HepG2 (cell line): ENCODE data around the gene NFIC. TPM values are rescaled to one million over a fixed set of nuclear protein-coding genes. Genes with fewer than 3 reads are reported as not detected.
A peak's percentile ranks its signal among the peaks of the same experiment; 100 is the strongest.

ENCODE experiments used
- ATF2 ChIP-seq: sonication (generic); formaldehyde crosslinking; IDR thresholded peaks from 2 replicates; pipeline ENCODE4 v1.4.0; 2020; ENCODE audit warnings: missing genetic modification reagents
- EHMT2 ChIP-seq: fragments of 200-600 bp; sonication (generic); IDR thresholded peaks from 2 replicates; pipeline ENCODE4 v1.7.0; 2017; ENCODE audit warnings: antibody characterized with exemption, low read depth, low read length, borderline replicate concordance
- HNF1A ChIP-seq, 2 experiments: sonication (generic) in 1 of 2; formaldehyde crosslinking in 1 of 2; IDR thresholded peaks; 2 replicates each; pipeline versions ENCODE4 v1.4.0 to v1.6.1; 2016 to 2020; ENCODE audit warnings: borderline replicate concordance in 1 of 2, low read depth in 1 of 2, mild to moderate bottlenecking in 1 of 2, missing genetic modification reagents in 1 of 2
- LCORL ChIP-seq, 2 experiments: fragments of 450-650 bp in 1 of 2; sonication (generic) in 1 of 2; formaldehyde crosslinking in 1 of 2; IDR thresholded peaks; 2 replicates each; pipeline versions ENCODE4 v1.5.0 to v1.6.1; 2017 to 2020; ENCODE audit warnings: antibody characterized with exemption in 1 of 2, missing genetic modification reagents in 1 of 2
- MBD4 ChIP-seq: IDR thresholded peaks from 2 replicates; pipeline ENCODE4 v1.6.1; 2012; ENCODE audit warnings: low read length, inconsistent platforms, borderline replicate concordance
- PAX8 ChIP-seq: sonication (generic); formaldehyde crosslinking; IDR thresholded peaks from 2 replicates; pipeline ENCODE4 v1.8.0; 2022; ENCODE audit warnings: mild to moderate bottlenecking, missing genetic modification reagents, borderline replicate concordance
- TAF15 ChIP-seq: fragments of 200-400 bp; formaldehyde crosslinking; IDR thresholded peaks from one replicate; pipeline ENCODE4 v1.6.1; 2018; ENCODE audit warnings: mild to moderate bottlenecking, low read depth, low read length; ENCODE audit not compliant: poor library complexity, severe bottlenecking
- ZMAT5 ChIP-seq: sonication (generic); formaldehyde crosslinking; IDR thresholded peaks from 2 replicates; pipeline ENCODE4 v1.5.0; 2020; ENCODE audit warnings: mild to moderate bottlenecking, low read depth, missing genetic modification reagents, borderline replicate concordance
- ZNF484 ChIP-seq: sonication (generic); formaldehyde crosslinking; IDR thresholded peaks from 2 replicates; pipeline ENCODE4 v1.5.1; 2020; ENCODE audit warnings: mild to moderate bottlenecking, low read depth, missing genetic modification reagents, borderline replicate concordance
- polyA plus RNA-seq, 8 experiments: library from polyadenylated mRNA; depleted of rRNA in 3 of 8; stranded (reverse) in 7 of 8; unstranded in 1 of 8; fragments of >200 nt; fragmentation: Illumina TruSeq in 4 of 8; extraction: Trizol in 4 of 8; gene quantifications; 2 replicates each; pipeline versions ENCODE4 v1.2.1 to v1.2.3, GENCODE V29; 2011 to 2016; ENCODE audit warnings: low read depth in 4 of 8, missing spikeins in 1 of 8, mixed read lengths in 1 of 8; ENCODE audit not compliant: insufficient read depth in 1 of 8
- total RNA-seq, 5 experiments: library from RNA; depleted of rRNA; stranded (reverse); fragments of >200 nt; fragmentation: Illumina TruSeq; extraction: Trizol; gene quantifications; 2 replicates each; pipeline ENCODE4 v1.2.3, GENCODE V29; 2016; ENCODE audit warnings: low read depth in 1 of 5
- TF ChIP-seq, protein P1 (sequence below): sonication (generic); formaldehyde crosslinking; IDR thresholded peaks from 2 replicates; pipeline ENCODE4 v1.5.0; 2020; ENCODE audit warnings: mild to moderate bottlenecking, missing genetic modification reagents
- TF ChIP-seq, protein P2 (sequence below): sonication (generic); formaldehyde crosslinking; IDR thresholded peaks from 2 replicates; pipeline ENCODE4 v1.5.1; 2020; ENCODE audit warnings: mild to moderate bottlenecking, missing genetic modification reagents, moderate library complexity
- TF ChIP-seq, protein P3 (sequence below): sonication (generic); IDR thresholded peaks from 2 replicates; pipeline ENCODE4 v1.6.1; 2016; ENCODE audit warnings: low read depth, borderline replicate concordance

Gene NFIC
- total and polyA plus RNA-seq, 2 of the 13 experiments (the other 11 are each of a cell fraction or from before 2014, with no cell fraction given) = 1.3 to 2.5 TPM

- no peak for TF ChIP-seq HNF1A (IDR thresholded peaks at IDR 0.05; ENCODE audit: low read depth)
- 0 out of 2 replicates have a peak, but pooled peaks have one; percentile 12 for TF ChIP-seq HNF1A (CRISPR knock-in tag; IDR thresholded peaks at IDR 0.05; ENCODE audit: borderline replicate concordance)
- TF ChIP-seq PAX8 (CRISPR knock-in tag) = no peak
- TF ChIP-seq, protein P1, sequence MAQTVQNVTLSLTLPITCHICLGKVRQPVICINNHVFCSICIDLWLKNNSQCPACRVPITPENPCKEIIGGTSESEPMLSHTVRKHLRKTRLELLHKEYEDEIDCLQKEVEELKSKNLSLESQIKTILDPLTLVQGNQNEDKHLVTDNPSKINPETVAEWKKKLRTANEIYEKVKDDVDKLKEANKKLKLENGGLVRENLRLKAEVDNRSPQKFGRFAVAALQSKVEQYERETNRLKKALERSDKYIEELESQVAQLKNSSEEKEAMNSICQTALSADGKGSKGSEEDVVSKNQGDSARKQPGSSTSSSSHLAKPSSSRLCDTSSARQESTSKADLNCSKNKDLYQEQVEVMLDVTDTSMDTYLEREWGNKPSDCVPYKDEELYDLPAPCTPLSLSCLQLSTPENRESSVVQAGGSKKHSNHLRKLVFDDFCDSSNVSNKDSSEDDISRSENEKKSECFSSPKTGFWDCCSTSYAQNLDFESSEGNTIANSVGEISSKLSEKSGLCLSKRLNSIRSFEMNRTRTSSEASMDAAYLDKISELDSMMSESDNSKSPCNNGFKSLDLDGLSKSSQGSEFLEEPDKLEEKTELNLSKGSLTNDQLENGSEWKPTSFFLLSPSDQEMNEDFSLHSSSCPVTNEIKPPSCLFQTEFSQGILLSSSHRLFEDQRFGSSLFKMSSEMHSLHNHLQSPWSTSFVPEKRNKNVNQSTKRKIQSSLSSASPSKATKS (CRISPR knock-in tag) = no peak
- no peak for TF ChIP-seq ATF2 (CRISPR knock-in tag)
- no peak for TF ChIP-seq TAF15
- no peak for TF ChIP-seq ZMAT5 (CRISPR knock-in tag)
- TF ChIP-seq LCORL (IDR thresholded peaks at IDR 0.05) = no peak
- TF ChIP-seq LCORL (CRISPR knock-in tag; IDR thresholded peaks at IDR 0.05) = no peak
- no peak for TF ChIP-seq EHMT2
- TF ChIP-seq, protein P2, sequence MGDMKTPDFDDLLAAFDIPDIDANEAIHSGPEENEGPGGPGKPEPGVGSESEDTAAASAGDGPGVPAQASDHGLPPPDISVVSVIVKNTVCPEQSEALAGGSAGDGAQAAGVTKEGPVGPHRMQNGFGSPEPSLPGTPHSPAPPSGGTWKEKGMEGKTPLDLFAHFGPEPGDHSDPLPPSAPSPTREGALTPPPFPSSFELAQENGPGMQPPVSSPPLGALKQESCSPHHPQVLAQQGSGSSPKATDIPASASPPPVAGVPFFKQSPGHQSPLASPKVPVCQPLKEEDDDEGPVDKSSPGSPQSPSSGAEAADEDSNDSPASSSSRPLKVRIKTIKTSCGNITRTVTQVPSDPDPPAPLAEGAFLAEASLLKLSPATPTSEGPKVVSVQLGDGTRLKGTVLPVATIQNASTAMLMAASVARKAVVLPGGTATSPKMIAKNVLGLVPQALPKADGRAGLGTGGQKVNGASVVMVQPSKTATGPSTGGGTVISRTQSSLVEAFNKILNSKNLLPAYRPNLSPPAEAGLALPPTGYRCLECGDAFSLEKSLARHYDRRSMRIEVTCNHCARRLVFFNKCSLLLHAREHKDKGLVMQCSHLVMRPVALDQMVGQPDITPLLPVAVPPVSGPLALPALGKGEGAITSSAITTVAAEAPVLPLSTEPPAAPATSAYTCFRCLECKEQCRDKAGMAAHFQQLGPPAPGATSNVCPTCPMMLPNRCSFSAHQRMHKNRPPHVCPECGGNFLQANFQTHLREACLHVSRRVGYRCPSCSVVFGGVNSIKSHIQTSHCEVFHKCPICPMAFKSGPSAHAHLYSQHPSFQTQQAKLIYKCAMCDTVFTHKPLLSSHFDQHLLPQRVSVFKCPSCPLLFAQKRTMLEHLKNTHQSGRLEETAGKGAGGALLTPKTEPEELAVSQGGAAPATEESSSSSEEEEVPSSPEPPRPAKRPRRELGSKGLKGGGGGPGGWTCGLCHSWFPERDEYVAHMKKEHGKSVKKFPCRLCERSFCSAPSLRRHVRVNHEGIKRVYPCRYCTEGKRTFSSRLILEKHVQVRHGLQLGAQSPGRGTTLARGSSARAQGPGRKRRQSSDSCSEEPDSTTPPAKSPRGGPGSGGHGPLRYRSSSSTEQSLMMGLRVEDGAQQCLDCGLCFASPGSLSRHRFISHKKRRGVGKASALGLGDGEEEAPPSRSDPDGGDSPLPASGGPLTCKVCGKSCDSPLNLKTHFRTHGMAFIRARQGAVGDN (CRISPR knock-in tag) = peak; percentile 36
- TF ChIP-seq, protein P3, sequence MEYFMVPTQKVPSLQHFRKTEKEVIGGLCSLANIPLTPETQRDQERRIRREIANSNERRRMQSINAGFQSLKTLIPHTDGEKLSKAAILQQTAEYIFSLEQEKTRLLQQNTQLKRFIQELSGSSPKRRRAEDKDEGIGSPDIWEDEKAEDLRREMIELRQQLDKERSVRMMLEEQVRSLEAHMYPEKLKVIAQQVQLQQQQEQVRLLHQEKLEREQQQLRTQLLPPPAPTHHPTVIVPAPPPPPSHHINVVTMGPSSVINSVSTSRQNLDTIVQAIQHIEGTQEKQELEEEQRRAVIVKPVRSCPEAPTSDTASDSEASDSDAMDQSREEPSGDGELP = no peak
- TF ChIP-seq ZNF484 (CRISPR knock-in tag) = no peak
- TF ChIP-seq MBD4 = no peak
These were observed 77.7 kb downstream of the NFIC start (continued) for GRCh38 chr19:3443840-3444694.
